AG04450 (cell line): Measurements from ENCODE around the gene HDAC10. TPM values are rescaled to one million over a fixed set of nuclear protein-coding genes. Genes with fewer than 3 reads are reported as not detected.
A peak's percentile ranks its signal among the peaks of the same experiment; 100 is the strongest.

Source experiments
- CTCF ChIA-PET: fragments of 300-600, 350-600 bp; formaldehyde crosslinking; extraction: SDS; loops from one replicate; lab custom pipeline; 2022; ENCODE audit warnings: antibody characterized with exemption, inconsistent platforms; lab: Charles Lee
- POLR2A ChIA-PET: fragments of 350-600 bp; formaldehyde crosslinking; extraction: SDS; loops from one replicate; lab custom pipeline; 2021; ENCODE audit warnings: antibody characterized with exemption, inconsistent platforms; lab: Yijun Ruan, JAX
- DNase-seq: peaks from one replicate; pipeline ENCODE4 v3.0.0-alpha.2; 2011; ENCODE audit warnings: low read depth, low spot score
- H3K27ac ChIP-seq: one replicate; pipeline ENCODE4 v1.5.1; 2012; ENCODE audit warnings: low read depth, low read length, control low read depth
- H3K27me3 ChIP-seq: one replicate; pipeline ENCODE4 v1.6.0; 2012; ENCODE audit warnings: low read length; ENCODE audit not compliant: control insufficient read depth, insufficient read depth
- H3K4me3 ChIP-seq: 2 replicates; pipeline ENCODE4 v1.5.1; 2011; ENCODE audit warnings: mild to moderate bottlenecking, low read depth, low read length, control low read depth
- H3K9me3 ChIP-seq: 2 replicates; pipeline ENCODE4 v1.5.1; 2012; ENCODE audit warnings: low read length; ENCODE audit not compliant: control insufficient read depth, insufficient read depth
- CTCF ChIP-seq: IDR thresholded peaks from 2 replicates; pipeline ENCODE4 v1.5.1; 2011; ENCODE audit warnings: low read depth, low read length, control low read depth, inconsistent platforms
- polyA plus RNA-seq: library from polyadenylated mRNA; depleted of rRNA; stranded (reverse); fragments of >200 nt; gene quantifications from 2 replicates; pipeline ENCODE4 v1.2.3, GENCODE V29; 2011

Gene HDAC10
- polyA plus RNA-seq, 1 experiment = 7.0 TPM

- Histone ChIP-seq H3K27ac (no peak overlapping the region), H3K9me3 (peaks cover 7% of the 10 kb centered on the region; the same call in 1 of the 2 replicates), H3K27me3 (no peaks in the 10 kb centered on the region), H3K4me3 (no peak overlapping the region)
- DNase-seq = no peak
- TF ChIP-seq CTCF = no peak
- POLR2A ChIA-PET = no interaction called here
- CTCF ChIA-PET = no interaction called here
Measured at GRCh38 chr22:50285568-50286229, 34.6 kb upstream of the HDAC10 start.

- CTCF ChIA-PET = no interaction called here
- H3K4me3 ChIP-seq = no peak overlapping the region
- POLR2A ChIA-PET = interaction anchor here (0.5 kb wide), 1 partner anchor 12 kb away, joined by 5 read pairs; no protein-coding TSS in a partner anchor
- no peak overlapping the region for H3K27ac ChIP-seq
- peaks cover 7% of the 10 kb centered on the region; the same call in 1 of the 2 replicates for H3K9me3 ChIP-seq
- DNase-seq = no peak
- no peaks in the 10 kb centered on the region for H3K27me3 ChIP-seq
- TF ChIP-seq CTCF = no peak
Measured at GRCh38 chr22:50284479-50284878, 33.4 kb upstream of the HDAC10 start.

GRCh38 chr22:50283821-50284220 lies 32.8 kb upstream of the HDAC10 start:
- ChIA-PET POLR2A (no interaction called here), CTCF (no interaction called here)
- TF ChIP-seq CTCF = no peak

GRCh38 chr22:50282361-50283155 lies 31.5 kb upstream of the HDAC10 start:
- no peak for DNase-seq
- POLR2A ChIA-PET = interaction anchor here (0.7 to 1.7 kb wide), 3 partner anchors 11 to 461 kb away, joined by 6 to 9 read pairs (median 6); no protein-coding TSS in a partner anchor
- peak overlapping the region; percentile 57 for H3K27ac ChIP-seq
- H3K9me3 ChIP-seq = peaks cover 13% of the 10 kb centered on the region; the same call in 1 of the 2 replicates
- no peak overlapping the region for H3K4me3 ChIP-seq
- no peak for TF ChIP-seq CTCF
- CTCF ChIA-PET = interaction anchor here (0.6 kb wide), 1 partner anchor 10 kb away, joined by 3 read pairs; no protein-coding TSS in a partner anchor
- H3K27me3 ChIP-seq = no peaks in the 10 kb centered on the region

More at GRCh38 chr22:50283821-50284220, 32.8 kb upstream of the HDAC10 start:
- Histone ChIP-seq H3K9me3 (peaks cover 7% of the 10 kb centered on the region; the same call in 1 of the 2 replicates), H3K4me3 (no peak overlapping the region), H3K27me3 (no peaks in the 10 kb centered on the region), H3K27ac (no peak overlapping the region)
- no peak for DNase-seq
